GM13976 (cell line): ENCODE measurements around the gene NUDT2.
A peak's percentile ranks its signal among the peaks of the same experiment; 100 is the strongest.

Source experiments
- DNase-seq: peaks from one replicate; pipeline ENCODE4 v3.0.0; 2012; ENCODE audit warnings: low spot score
- in situ Hi-C: fragments of 300-500 bp; cut with MboI; formaldehyde crosslinking; loops from one replicate; pipeline ENCODE4 v1.12.0; 2022; ENCODE audit warnings: low sequenced_read_pairs, mixed read lengths, inconsistent platforms; ENCODE audit not compliant: unreplicated experiment
- TF ChIP-seq, protein P1 (sequence below): IDR thresholded peaks from 2 replicates; pipeline ENCODE4 v1.5.1; 2012; ENCODE audit warnings: borderline replicate concordance, mild to moderate bottlenecking; ENCODE audit not compliant: insufficient read depth; ENCODE audit errors: extremely low read depth, missing control alignments, control extremely low read depth

NUDT2 gene

DNA sequence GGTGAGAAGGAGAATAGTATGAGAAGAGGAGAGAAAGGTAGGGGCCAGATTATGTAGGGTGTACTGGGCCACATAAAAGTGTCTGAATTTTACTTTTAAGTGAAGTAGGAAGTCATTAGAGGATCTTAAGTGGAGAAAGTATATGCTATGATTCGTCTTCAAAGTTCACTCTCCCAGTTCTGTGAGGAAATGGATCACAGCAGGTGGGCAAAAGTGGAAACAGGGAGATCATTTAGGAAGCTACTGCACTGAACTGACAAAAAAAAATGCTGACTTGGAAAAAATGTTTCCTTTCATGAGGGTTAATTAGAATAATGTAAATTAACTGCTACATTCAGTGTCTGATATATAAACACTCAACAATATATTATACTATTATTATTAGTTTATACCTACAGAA is 2.7 kb upstream of the NUDT2 start:
- no peak for DNase-seq
- TF ChIP-seq, protein P1, sequence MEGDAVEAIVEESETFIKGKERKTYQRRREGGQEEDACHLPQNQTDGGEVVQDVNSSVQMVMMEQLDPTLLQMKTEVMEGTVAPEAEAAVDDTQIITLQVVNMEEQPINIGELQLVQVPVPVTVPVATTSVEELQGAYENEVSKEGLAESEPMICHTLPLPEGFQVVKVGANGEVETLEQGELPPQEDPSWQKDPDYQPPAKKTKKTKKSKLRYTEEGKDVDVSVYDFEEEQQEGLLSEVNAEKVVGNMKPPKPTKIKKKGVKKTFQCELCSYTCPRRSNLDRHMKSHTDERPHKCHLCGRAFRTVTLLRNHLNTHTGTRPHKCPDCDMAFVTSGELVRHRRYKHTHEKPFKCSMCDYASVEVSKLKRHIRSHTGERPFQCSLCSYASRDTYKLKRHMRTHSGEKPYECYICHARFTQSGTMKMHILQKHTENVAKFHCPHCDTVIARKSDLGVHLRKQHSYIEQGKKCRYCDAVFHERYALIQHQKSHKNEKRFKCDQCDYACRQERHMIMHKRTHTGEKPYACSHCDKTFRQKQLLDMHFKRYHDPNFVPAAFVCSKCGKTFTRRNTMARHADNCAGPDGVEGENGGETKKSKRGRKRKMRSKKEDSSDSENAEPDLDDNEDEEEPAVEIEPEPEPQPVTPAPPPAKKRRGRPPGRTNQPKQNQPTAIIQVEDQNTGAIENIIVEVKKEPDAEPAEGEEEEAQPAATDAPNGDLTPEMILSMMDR = no peak
- in situ Hi-C loops = no loop called here

DNA sequence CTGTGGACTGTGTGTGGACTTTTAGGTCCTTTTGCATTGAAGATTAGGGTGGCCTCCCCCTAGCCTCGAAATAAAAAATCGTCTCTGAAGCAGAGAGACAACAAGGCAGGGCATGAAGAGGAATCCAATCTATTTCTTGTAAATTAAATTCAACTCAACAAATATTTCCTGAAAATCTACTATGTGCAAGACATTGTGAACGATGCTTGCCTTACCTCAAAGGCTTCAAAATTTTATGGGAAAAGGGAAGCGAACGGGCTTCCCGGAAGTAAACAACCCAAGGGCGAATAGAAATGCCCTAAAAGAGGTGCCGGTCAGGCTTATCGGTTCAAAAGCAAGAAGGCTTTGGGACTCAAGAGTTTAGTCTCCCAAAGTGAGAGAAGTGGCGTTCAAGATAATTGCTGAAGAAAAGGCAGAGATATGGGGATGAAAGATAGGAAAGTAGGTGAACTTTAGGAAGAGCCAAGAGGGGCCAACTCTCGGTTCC is 826 bp upstream of the NUDT2 start:
- in situ Hi-C loops = no loop called here
- no peak for DNase-seq
- TF ChIP-seq, protein P1 = no peak

DNA sequence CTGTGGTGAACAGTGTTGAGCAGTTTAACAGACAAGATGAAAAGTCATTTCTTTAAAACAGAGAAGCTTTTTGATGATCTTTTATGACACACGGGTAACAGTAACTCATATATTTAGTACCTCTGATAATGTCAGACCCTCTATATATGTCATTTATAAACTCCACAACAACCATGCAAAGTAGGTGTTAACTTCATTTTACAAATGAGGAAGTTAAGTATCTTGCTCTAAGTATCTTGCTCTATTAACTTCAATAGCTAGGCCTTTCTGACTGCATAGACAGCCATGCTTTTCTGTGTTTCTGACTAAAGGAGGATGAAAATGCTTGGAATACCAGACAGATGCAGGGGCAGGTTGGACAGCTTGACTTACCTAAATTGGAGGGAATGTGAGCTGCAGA is 1.8 kb downstream of the NUDT2 start:
- TF ChIP-seq, protein P1 = no peak
- DNase-seq = no peak
- in situ Hi-C loops = no loop called here

DNA sequence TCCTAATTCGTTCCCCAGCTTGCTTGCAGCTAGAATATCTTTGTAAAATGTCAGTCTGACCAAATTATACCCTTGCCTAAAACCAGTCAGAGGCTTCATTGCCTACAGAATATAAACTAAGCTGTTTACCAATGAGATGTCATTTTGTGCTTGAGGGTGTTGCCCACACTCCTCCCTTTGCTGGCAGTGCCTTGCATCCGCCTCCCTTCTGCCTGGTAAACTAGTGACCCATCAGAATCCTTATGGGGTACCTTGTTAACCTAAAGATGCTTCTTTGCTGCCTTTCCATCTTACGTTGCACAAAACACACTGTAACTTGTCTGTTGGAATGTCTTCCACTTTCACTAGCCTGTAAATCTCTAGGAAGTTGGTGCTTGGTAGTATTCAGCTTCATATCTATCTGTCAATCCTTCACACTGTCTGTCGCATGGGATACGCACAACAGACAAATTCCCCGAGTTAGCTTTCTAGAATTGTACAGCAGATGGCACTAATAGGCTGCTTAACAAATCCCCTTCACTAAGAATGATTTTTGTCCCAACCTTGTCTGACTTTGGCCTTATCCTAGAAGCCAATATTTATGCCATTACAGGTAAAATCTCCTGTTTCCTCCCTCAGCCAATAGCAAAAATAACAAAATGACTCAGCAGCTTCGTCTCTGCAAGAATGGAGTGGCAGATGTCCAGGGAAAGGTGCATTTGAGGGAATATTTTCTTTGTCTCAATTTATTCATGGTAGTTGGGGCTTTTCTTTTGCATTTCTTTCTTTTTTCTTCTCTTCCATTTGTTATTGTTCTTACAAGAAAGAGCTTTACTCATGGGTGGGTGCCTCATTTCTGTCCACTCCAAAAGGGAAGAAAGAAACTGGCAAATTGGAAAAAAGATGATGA is 3.0 kb downstream of the NUDT2 start:
- DNase-seq = no peak
- in situ Hi-C loops = no loop called here
- TF ChIP-seq, protein P1 = peak; percentile 41

DNA sequence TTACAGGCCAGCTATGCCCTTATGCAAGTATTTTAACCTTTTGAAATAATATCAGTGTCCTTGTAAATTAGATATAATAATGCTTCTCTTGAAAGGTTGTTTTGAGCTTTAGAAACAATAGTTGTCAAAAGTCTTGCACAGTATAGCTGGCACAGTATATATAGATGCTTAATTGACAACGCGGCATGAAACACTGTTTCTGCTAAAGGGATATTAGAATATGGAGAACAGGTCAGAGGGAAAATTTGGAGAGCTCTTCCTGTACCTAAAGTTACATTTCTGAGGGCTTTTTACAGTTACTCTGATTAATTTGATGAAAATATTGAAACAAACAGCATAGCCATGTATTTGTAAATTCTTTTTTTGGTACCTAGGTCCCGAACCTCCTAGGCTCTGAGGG is 4.5 kb downstream of the NUDT2 start:
- in situ Hi-C loops = no loop called here
- TF ChIP-seq, protein P1 = no peak

GRCh38 chr9:34334337-34334824 is 5.0 kb downstream of the NUDT2 start:
- TF ChIP-seq, protein P1 = no peak
- in situ Hi-C loops = no loop called here
- DNase-seq = no peak

More for the DNA sequence above, 4.5 kb downstream of the NUDT2 start:
- DNase-seq = no peak
